ENCODE results near the gene GNB1L.

GNB1L gene

GRCh38 chr22:19758896-19759426 lies 95.7 kb downstream of the GNB1L start:
- no peak for DNase-seq

- DNase-seq = no peak
Observed at GRCh38 chr22:19757985-19758895, 96.4 kb downstream of the GNB1L start.

- DNase-seq = no peak
Observed at GRCh38 chr22:19757140-19757984, 97.3 kb downstream of the GNB1L start.

- DNase-seq = peak; percentile 28
Observed at GRCh38 chr22:19756288-19757128, 98.2 kb downstream of the GNB1L start.

GRCh38 chr22:19755722-19756287 lies 98.9 kb downstream of the GNB1L start:
- DNase-seq = no peak

GRCh38 chr22:19755145-19755710 lies 99.4 kb downstream of the GNB1L start:
- no peak for DNase-seq

- DNase-seq = no peak
Observed at GRCh38 chr22:19754701-19755144, 100.0 kb downstream of the GNB1L start.

- DNase-seq = no peak
Observed at GRCh38 chr22:19753996-19754700, 100.5 kb downstream of the GNB1L start.

- DNase-seq = no peak
Observed at GRCh38 chr22:19753090-19753842, 101.4 kb downstream of the GNB1L start.

- no peak for DNase-seq
Observed at GRCh38 chr22:19751497-19752245, 103.0 kb downstream of the GNB1L start.

GRCh38 chr22:19750507-19751490 lies 103.9 kb downstream of the GNB1L start:
- DNase-seq = no peak

- DNase-seq = no peak
Observed at GRCh38 chr22:19749876-19750275, 104.8 kb downstream of the GNB1L start.

- no peak for DNase-seq
Observed at GRCh38 chr22:19748991-19749664, 105.5 kb downstream of the GNB1L start.

GRCh38 chr22:19748139-19748538 lies 106.5 kb downstream of the GNB1L start:
- no peak for DNase-seq

GRCh38 chr22:19747551-19747950 lies 107.1 kb downstream of the GNB1L start:
- no peak for DNase-seq

GRCh38 chr22:19746726-19747125 lies 107.9 kb downstream of the GNB1L start:
- DNase-seq = no peak

Measured in NCI-H2029 (cell line).